ENCODE results near the gene RFPL4A.

The RFPL4A gene

DNA sequence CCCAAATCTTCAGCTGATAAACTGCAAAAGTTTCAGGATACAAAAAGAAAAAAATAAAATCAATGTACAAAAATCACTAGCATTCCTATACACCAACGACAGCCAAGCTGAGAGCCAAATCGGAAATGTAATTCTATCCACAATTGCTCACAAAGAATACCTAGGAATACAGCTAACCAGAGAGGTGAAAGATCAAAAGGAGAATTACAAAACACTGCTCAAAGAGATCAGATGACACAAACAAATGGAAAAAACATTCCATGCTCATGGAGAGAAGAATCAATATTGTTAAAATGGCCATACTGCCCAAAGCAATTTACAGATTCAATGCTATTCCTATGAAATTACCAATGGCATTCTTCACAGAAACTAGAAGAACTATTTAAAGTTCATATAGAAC, 43.4 kb downstream of the RFPL4A start:
- no peak for DNase-seq

DNA sequence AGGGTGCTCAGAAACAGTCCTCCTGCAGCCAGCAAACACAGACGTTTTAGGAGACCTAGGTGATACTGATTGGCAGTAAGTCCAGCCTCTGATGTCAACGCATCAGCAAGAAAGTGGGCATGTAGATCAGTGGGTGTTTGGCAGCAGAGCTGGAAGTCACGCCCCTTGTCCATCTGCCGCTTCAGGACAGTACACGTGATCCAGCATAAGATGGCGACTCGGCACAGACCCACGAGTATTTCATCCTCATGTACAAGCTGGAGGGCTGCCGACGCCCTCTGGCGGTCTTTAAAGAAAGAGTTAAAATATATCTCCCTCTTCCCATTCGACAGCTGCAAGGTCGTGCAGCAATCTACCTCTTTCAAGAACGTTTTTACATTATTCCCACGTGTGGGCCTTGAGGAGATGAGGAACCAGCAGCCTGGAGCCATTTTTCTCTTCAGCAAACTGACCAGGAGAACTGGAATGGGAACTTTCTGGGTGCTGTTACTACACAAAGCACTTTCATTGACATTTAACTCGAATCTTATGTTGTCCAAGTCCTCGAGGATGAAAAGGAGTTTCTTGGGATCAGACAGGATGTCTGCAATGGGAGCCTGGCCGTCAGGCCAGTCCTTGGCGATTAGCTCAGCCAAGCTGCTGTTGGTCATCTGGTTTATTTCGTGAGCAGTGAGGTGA, 50.6 kb downstream of the RFPL4A start:
- peak in 7 of 56 donors; percentile 1 to 35 (median 2) for DNase-seq

DNA sequence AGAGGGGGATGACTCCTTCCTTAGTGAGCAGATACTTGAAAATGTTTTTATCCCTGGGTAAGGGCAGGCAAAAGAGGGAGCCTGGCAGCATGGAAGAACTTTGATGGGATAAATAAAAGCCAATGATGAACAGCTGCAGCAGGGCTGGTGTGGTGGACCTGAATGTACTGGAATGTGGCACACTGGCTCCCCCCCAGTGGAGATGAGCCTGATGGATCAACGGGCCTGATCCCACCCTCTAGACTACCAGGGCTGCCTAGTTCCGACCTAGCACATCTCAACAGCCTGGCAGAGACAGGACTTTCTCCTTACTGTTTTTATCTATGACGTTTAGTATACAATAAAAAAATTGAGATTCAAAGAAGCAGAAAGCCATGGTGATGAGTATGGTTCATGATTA, 52.4 kb downstream of the RFPL4A start:
- no peak for DNase-seq

DNA sequence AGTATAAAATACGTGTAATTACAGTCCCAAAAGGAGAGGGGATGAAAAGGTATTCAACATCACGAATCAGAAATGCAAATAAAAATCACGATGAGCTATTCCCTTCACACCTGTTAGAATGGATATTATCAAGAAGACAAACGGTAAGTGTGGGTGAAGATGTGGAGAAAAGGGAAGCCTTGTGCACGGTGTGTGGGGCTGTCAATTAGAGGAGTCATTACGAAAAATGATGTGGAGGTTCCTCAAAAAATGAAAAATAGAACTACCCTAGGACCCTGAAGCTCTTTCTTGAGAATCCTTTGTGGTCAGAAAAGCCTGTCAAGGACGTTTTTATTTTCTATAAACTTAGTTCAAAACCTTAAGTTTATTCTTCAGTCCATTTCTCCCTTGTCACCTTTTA, 53.6 kb downstream of the RFPL4A start:
- DNase-seq, result no peak

Measured in amygdala (tissue), 56 donors.